HepG2 (cell line): ENCODE measurements around the gene MYL9. TPM values are rescaled to one million over a fixed set of nuclear protein-coding genes. Genes with fewer than 3 reads are reported as not detected.

Experiments used
- BORCS8-MEF2B ChIP-seq: sonication (generic); formaldehyde crosslinking; IDR thresholded peaks from 2 replicates; pipeline ENCODE4 v1.8.0; 2022; ENCODE audit warnings: mild to moderate bottlenecking, missing genetic modification reagents
- GFI1 ChIP-seq: sonication (generic); formaldehyde crosslinking; IDR thresholded peaks from 2 replicates; pipeline ENCODE4 v1.5.0; 2020; ENCODE audit warnings: missing genetic modification reagents, mild to moderate bottlenecking, borderline replicate concordance
- HHEX ChIP-seq: IDR thresholded peaks from 2 replicates; pipeline ENCODE4 v1.6.1; 2016; ENCODE audit warnings: control low read depth
- MAZ ChIP-seq, 2 experiments: sonication (generic) in 1 of 2; formaldehyde crosslinking in 1 of 2; IDR thresholded peaks; 2 replicates each; pipeline versions ENCODE4 v1.5.0 to v1.6.1; 2012 to 2020; ENCODE audit warnings: low read depth in 2 of 2, mild to moderate bottlenecking in 2 of 2, borderline replicate concordance in 1 of 2, improper control_type of control experiment in 1 of 2, low read length in 1 of 2, missing genetic modification reagents in 1 of 2, moderate library complexity in 1 of 2
- polyA plus RNA-seq, 8 experiments: library from polyadenylated mRNA; depleted of rRNA in 3 of 8; stranded (reverse) in 7 of 8; unstranded in 1 of 8; fragments of >200 nt; fragmentation: Illumina TruSeq in 4 of 8; extraction: Trizol in 4 of 8; gene quantifications; 2 replicates each; pipeline versions ENCODE4 v1.2.1 to v1.2.3, GENCODE V29; 2011 to 2016; ENCODE audit warnings: low read depth in 4 of 8, missing spikeins in 1 of 8, mixed read lengths in 1 of 8; ENCODE audit not compliant: insufficient read depth in 1 of 8
- total RNA-seq, 5 experiments: library from RNA; depleted of rRNA; stranded (reverse); fragments of >200 nt; fragmentation: Illumina TruSeq; extraction: Trizol; gene quantifications; 2 replicates each; pipeline ENCODE4 v1.2.3, GENCODE V29; 2016; ENCODE audit warnings: low read depth in 1 of 5
- TF ChIP-seq, protein P1 (sequence below): fragments of 450-650 bp; IDR thresholded peaks from 2 replicates; pipeline ENCODE4 v1.6.1; 2017
- TF ChIP-seq, protein P2 (sequence below), 2 experiments: sonication (generic) in 1 of 2; formaldehyde crosslinking in 1 of 2; IDR thresholded peaks; 2 replicates each; pipeline versions ENCODE4 v1.4.0 to v1.6.1; 2018 to 2020; ENCODE audit warnings: missing genetic modification reagents in 2 of 2, borderline replicate concordance in 1 of 2, low read depth in 1 of 2, mild to moderate bottlenecking in 1 of 2, missing biosample characterization in 1 of 2
- TF ChIP-seq, protein P3 (sequence below): sonication (generic); formaldehyde crosslinking; IDR thresholded peaks from 2 replicates; pipeline ENCODE4 v1.4.0; 2020; ENCODE audit warnings: mild to moderate bottlenecking, missing genetic modification reagents

The MYL9 gene
- total and polyA plus RNA-seq, 2 of the 13 experiments (the other 11 are each of a cell fraction or from before 2014, with no cell fraction given) = 0.87 to 2.2 TPM

DNA sequence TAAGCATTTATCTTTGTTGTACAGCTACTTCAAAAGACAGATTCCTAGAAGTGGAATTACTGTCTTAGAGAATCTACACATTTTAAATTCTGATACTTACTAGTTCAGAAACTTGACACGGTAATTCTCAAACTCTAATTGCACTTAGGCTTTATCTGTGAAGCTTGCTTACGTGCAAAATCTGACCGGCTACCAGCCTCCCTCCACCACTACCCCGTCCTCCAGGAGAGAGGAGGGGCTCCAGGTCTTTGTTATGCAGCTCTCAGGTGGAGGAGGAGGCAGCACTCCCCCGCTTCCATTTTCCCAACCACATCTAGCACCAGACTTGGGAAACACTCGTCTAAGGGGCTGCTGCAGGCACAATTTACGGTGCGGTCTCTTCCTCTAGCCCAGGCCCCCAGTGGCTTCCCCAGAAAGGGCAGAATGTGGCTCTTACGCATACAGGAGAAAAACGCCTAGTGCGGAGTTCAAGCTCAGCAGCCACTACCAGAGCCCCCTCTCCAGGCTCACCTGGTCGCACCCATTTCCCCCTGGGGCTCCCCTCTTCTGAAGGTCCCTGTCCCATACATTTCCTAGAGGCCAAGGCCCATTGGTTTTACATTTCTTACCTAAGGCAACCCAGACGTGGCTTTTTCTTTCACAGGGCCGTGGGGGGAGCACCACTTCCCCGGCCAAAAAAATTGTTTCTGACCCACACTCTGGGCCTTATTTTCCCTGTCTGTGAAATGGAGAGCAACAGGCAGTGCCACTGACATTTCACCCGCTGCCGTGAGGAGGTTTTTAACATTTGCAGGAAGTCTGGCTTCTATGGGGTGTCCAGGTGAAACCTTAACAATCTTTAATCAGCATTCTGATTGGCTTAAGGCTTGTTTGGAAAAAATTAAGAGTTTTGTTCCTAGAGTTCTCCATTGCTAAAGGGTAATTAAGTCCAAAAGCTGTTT, 30.5 kb downstream of the MYL9 start (continued):
- TF ChIP-seq, protein P1, sequence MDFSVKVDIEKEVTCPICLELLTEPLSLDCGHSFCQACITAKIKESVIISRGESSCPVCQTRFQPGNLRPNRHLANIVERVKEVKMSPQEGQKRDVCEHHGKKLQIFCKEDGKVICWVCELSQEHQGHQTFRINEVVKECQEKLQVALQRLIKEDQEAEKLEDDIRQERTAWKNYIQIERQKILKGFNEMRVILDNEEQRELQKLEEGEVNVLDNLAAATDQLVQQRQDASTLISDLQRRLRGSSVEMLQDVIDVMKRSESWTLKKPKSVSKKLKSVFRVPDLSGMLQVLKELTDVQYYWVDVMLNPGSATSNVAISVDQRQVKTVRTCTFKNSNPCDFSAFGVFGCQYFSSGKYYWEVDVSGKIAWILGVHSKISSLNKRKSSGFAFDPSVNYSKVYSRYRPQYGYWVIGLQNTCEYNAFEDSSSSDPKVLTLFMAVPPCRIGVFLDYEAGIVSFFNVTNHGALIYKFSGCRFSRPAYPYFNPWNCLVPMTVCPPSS = no peak
- TF ChIP-seq, protein P2, sequence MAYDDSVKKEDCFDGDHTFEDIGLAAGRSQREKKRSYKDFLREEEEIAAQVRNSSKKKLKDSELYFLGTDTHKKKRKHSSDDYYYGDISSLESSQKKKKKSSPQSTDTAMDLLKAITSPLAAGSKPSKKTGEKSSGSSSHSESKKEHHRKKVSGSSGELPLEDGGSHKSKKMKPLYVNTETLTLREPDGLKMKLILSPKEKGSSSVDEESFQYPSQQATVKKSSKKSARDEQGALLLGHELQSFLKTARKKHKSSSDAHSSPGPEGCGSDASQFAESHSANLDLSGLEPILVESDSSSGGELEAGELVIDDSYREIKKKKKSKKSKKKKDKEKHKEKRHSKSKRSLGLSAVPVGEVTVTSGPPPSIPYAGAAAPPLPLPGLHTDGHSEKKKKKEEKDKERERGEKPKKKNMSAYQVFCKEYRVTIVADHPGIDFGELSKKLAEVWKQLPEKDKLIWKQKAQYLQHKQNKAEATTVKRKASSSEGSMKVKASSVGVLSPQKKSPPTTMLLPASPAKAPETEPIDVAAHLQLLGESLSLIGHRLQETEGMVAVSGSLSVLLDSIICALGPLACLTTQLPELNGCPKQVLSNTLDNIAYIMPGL (CRISPR knock-in tag; IDR thresholded peaks at IDR 0.05; ENCODE audit: borderline replicate concordance in 1 of 2, low read depth in 1 of 2) = peak; percentile 37 to 50; a peak in 1 of 4 replicates
- TF ChIP-seq HHEX (CRISPR knock-in tag) (no peak), GFI1 (CRISPR knock-in tag) (peak; percentile 30; the same call in 1 of the 2 replicates), MAZ (IDR thresholded peaks at IDR 0.05; ENCODE audit: borderline replicate concordance, low read depth, low read length) (no peak), MAZ (CRISPR knock-in tag; IDR thresholded peaks at IDR 0.05; ENCODE audit: low read depth) (no peak), BORCS8-MEF2B (CRISPR knock-in tag) (no peak)
- TF ChIP-seq, protein P3, sequence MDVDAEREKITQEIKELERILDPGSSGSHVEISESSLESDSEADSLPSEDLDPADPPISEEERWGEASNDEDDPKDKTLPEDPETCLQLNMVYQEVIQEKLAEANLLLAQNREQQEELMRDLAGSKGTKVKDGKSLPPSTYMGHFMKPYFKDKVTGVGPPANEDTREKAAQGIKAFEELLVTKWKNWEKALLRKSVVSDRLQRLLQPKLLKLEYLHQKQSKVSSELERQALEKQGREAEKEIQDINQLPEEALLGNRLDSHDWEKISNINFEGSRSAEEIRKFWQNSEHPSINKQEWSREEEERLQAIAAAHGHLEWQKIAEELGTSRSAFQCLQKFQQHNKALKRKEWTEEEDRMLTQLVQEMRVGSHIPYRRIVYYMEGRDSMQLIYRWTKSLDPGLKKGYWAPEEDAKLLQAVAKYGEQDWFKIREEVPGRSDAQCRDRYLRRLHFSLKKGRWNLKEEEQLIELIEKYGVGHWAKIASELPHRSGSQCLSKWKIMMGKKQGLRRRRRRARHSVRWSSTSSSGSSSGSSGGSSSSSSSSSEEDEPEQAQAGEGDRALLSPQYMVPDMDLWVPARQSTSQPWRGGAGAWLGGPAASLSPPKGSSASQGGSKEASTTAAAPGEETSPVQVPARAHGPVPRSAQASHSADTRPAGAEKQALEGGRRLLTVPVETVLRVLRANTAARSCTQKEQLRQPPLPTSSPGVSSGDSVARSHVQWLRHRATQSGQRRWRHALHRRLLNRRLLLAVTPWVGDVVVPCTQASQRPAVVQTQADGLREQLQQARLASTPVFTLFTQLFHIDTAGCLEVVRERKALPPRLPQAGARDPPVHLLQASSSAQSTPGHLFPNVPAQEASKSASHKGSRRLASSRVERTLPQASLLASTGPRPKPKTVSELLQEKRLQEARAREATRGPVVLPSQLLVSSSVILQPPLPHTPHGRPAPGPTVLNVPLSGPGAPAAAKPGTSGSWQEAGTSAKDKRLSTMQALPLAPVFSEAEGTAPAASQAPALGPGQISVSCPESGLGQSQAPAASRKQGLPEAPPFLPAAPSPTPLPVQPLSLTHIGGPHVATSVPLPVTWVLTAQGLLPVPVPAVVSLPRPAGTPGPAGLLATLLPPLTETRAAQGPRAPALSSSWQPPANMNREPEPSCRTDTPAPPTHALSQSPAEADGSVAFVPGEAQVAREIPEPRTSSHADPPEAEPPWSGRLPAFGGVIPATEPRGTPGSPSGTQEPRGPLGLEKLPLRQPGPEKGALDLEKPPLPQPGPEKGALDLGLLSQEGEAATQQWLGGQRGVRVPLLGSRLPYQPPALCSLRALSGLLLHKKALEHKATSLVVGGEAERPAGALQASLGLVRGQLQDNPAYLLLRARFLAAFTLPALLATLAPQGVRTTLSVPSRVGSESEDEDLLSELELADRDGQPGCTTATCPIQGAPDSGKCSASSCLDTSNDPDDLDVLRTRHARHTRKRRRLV (CRISPR knock-in tag) = no peak
